GM21529 (cell line): ENCODE results near the gene HSD11B1.

Source experiments
- ATAC-seq: cut with Tn5 transposase; IDR thresholded peaks from one replicate; pipeline ENCODE4 v1.9.1; 2021; ENCODE audit not compliant: unreplicated experiment

The HSD11B1 gene

DNA sequence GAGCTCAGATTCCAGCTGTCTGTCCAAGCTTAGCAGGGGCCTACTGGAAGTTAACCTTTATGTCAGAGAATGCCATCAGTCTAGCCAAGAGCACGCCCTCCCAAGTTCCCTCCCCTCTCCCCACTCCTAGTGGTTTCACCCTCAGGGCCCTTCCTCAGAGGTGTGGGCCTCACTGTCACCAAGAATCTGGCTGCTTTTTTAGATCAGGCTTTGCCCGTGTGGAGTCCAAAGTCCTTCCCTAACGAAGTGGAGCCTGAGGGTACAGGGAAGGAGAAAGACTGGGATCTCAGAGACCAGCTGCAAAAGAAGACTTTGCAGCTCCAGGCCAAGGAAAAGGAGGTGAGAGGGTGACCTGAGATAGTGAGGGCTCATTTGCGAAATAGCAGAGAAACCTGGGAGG is 75.6 kb downstream of the HSD11B1 start:
- ATAC-seq = no peak

GRCh38 chr1:209783386-209783785 is 78.7 kb downstream of the HSD11B1 start:
- ATAC-seq = no peak
